Fibroblast of villous mesenchyme (primary cell): Measurements from ENCODE around the gene NHERF1. TPM values are rescaled to one million over a fixed set of nuclear protein-coding genes. Genes with fewer than 3 reads are reported as not detected.

Experiments
- DNase-seq: peaks from one replicate; pipeline ENCODE4 v3.0.0-alpha.2; 2010; ENCODE audit warnings: low read depth
- H3K4me3 ChIP-seq: 2 replicates; pipeline ENCODE4 v1.5.1; 2011; ENCODE audit warnings: low read depth, mild to moderate bottlenecking, low read length
- CTCF ChIP-seq: IDR thresholded peaks from 2 replicates; pipeline ENCODE4 v1.5.1; 2012; ENCODE audit warnings: low read depth, mild to moderate bottlenecking, low read length; ENCODE audit not compliant: insufficient read depth
- total RNA-seq: library from RNA; depleted of rRNA; stranded (reverse); fragments of >200 nt; gene quantifications from 2 replicates; pipeline ENCODE4 v1.2.3, GENCODE V29; 2012

The NHERF1 gene
- total RNA-seq, 1 donor = 20.7 TPM

- H3K4me3 ChIP-seq = no peak overlapping the region
- no peak for TF ChIP-seq CTCF
- no peak for DNase-seq
Measured at GRCh38 chr17:74743755-74744154, 4.7 kb upstream of the NHERF1 start.

GRCh38 chr17:74744349-74744713 is 4.1 kb upstream of the NHERF1 start:
- TF ChIP-seq CTCF = no peak
- DNase-seq = no peak
- no peak overlapping the region for H3K4me3 ChIP-seq

GRCh38 chr17:74744714-74745547 is 3.5 kb upstream of the NHERF1 start:
- peak; percentile 63 for DNase-seq
- H3K4me3 ChIP-seq = peak overlapping the region; percentile 12
- peak; percentile 99 for TF ChIP-seq CTCF

GRCh38 chr17:74745548-74746177 is 2.8 kb upstream of the NHERF1 start:
- no peak overlapping the region for H3K4me3 ChIP-seq
- TF ChIP-seq CTCF = no peak
- DNase-seq = no peak

GRCh38 chr17:74746376-74746775 is 2.1 kb upstream of the NHERF1 start:
- TF ChIP-seq CTCF = no peak
- peak; percentile 89 for DNase-seq
- H3K4me3 ChIP-seq = no peak overlapping the region

GRCh38 chr17:74746922-74747321 is 1.5 kb upstream of the NHERF1 start:
- TF ChIP-seq CTCF = no peak
- H3K4me3 ChIP-seq = no peak overlapping the region
- peak; percentile 91 for DNase-seq
